ENCODE data around the gene TRHDE.
A peak's percentile ranks its signal among the peaks of the same experiment; 100 is the strongest.

- TF ChIP-seq POLR2A (IDR thresholded peaks at IDR 0.05; ENCODE audit: low read length): no peak
- no peak for TF ChIP-seq BHLHE40 (IDR thresholded peaks at IDR 0.05; ENCODE audit: low read depth, low read length)
- TF ChIP-seq, protein P1, sequence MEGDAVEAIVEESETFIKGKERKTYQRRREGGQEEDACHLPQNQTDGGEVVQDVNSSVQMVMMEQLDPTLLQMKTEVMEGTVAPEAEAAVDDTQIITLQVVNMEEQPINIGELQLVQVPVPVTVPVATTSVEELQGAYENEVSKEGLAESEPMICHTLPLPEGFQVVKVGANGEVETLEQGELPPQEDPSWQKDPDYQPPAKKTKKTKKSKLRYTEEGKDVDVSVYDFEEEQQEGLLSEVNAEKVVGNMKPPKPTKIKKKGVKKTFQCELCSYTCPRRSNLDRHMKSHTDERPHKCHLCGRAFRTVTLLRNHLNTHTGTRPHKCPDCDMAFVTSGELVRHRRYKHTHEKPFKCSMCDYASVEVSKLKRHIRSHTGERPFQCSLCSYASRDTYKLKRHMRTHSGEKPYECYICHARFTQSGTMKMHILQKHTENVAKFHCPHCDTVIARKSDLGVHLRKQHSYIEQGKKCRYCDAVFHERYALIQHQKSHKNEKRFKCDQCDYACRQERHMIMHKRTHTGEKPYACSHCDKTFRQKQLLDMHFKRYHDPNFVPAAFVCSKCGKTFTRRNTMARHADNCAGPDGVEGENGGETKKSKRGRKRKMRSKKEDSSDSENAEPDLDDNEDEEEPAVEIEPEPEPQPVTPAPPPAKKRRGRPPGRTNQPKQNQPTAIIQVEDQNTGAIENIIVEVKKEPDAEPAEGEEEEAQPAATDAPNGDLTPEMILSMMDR (IDR thresholded peaks at IDR 0.05): peak; percentile 28; the same call in 2 of the 3 replicates
These were observed 10.6 kb downstream of the TRHDE start for GRCh38 chr12:72282721-72283120.

All from A549 (cell line).